Fibroblast of villous mesenchyme (primary cell): Measurements from ENCODE around the gene ASPDH. TPM values are rescaled to one million over a fixed set of nuclear protein-coding genes. Genes with fewer than 3 reads are reported as not detected.

ENCODE experiments used
- DNase-seq: peaks from one replicate; pipeline ENCODE4 v3.0.0-alpha.2; 2010; ENCODE audit warnings: low read depth
- H3K4me3 ChIP-seq: 2 replicates; pipeline ENCODE4 v1.5.1; 2011; ENCODE audit warnings: low read depth, mild to moderate bottlenecking, low read length
- total RNA-seq: library from RNA; depleted of rRNA; stranded (reverse); fragments of >200 nt; gene quantifications from 2 replicates; pipeline ENCODE4 v1.2.3, GENCODE V29; 2012
- TF ChIP-seq, protein P1 (sequence below): IDR thresholded peaks from 2 replicates; pipeline ENCODE4 v1.5.1; 2012; ENCODE audit warnings: low read depth, mild to moderate bottlenecking, low read length; ENCODE audit not compliant: insufficient read depth

Gene ASPDH
- total RNA-seq, 1 donor, result not detected

DNA sequence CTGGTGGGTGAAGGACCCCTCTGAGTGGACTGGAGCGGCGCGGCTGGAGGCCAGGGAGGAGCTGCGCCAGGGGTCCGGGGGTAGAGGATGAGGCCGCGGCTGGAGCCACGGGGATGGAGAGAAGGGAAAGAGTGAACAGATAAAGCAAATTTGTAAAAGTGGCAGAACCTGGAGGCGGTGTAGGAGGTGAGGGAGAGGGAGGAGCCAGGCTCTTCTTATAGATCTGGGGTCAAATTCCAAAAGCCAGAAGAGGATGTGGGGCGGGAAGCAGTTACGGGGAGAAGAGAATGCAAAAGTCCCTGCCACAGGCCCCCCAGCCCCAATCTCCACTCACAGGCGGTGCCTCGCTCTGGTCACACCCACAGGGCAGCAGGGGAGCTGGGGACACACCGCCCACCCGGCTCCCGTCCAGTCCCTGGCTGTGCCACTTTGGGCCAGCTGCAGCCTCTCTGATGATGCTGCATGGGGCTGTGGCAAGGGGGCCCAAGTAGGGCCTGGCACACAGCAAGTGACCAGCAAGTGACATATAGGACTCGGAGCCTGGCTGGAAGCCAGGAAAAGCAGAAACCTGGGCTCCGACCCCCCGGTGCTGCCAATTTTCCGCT is 43.4 kb upstream of the ASPDH start:
- TF ChIP-seq, protein P1, sequence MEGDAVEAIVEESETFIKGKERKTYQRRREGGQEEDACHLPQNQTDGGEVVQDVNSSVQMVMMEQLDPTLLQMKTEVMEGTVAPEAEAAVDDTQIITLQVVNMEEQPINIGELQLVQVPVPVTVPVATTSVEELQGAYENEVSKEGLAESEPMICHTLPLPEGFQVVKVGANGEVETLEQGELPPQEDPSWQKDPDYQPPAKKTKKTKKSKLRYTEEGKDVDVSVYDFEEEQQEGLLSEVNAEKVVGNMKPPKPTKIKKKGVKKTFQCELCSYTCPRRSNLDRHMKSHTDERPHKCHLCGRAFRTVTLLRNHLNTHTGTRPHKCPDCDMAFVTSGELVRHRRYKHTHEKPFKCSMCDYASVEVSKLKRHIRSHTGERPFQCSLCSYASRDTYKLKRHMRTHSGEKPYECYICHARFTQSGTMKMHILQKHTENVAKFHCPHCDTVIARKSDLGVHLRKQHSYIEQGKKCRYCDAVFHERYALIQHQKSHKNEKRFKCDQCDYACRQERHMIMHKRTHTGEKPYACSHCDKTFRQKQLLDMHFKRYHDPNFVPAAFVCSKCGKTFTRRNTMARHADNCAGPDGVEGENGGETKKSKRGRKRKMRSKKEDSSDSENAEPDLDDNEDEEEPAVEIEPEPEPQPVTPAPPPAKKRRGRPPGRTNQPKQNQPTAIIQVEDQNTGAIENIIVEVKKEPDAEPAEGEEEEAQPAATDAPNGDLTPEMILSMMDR, result no peak
- DNase-seq, result no peak
- no peak overlapping the region for H3K4me3 ChIP-seq

DNA sequence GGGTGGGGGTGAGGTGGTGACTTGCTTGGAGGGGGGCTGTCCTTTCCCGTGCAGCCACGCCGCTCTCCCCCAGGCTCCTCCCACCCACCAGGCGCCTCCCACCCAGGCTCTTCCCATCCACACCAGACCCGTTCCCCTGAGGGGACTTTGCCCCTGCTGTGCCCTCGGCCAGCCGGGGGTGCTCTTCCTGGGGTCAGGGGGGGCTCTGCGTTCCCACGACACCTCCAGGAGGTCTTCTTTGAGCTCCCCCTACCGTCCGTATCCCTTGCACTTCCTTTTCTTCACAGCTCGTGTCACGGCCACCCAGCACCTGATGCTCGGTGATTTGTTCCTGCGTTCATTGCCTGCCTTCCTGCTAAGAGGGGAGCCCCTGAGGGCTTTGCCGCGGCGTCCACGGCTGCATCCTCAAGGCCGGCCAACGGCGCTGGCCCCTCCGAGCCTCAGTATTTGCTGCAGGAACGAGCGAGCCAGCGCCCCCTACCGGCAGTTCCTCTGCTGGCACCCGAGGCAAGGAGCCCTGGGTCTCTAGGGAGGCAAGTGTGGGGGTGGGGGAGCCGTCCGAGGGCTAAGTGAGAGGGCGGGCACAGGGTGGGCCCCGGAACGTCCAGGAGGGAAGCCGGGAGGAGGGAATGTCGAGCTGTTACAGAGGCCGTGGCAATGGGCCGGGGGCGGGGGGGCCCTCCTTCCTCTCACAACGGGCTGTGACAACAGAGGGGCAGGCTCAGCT is 42.7 kb upstream of the ASPDH start:
- peak overlapping the region; percentile 57 for H3K4me3 ChIP-seq
- TF ChIP-seq, protein P1, result peak; percentile 80
- peak; percentile 55 for DNase-seq

DNA sequence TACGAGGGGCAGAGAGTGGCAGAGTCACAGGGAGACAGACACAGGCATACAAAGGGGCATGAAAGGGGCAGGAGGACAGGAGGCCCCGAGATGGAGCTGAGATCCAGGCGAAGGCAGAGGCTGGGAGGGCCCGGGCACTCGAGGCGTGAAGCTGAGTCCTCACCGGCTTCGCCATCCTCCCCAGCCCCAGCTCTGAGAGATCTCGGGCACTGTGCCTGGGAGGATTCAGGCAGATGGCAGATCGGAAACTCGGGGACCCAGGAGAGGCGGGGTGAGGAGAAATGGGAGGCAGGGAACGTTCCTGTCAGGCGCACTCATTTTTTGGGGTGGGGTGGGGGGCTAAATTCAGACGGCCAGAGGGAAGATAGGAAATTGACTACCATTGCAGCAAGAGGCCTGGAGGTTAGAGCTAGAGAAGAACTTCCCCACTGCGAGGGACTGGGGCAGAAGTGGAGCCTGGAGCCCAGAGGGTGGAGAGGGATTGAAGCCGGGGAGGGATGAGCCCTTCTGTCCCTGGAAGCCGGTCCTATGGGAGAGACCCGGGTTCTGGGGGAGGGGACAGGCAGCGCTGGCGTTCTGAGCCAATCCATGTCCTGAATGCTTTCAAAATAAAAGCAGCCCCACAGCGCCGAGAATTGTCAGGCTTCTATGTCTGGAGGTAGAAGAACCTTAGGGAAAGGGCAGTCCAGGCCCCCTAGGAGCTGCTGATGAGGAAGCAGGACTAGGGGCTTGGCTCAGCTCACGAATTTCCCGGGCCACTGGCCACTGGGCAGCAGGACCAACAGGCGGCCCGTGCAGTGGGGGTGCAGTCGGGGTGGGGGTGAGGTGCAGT is 42.0 kb upstream of the ASPDH start:
- H3K4me3 ChIP-seq, result peak overlapping the region; percentile 57
- DNase-seq, result peak; percentile 1
- TF ChIP-seq, protein P1, result no peak

DNA sequence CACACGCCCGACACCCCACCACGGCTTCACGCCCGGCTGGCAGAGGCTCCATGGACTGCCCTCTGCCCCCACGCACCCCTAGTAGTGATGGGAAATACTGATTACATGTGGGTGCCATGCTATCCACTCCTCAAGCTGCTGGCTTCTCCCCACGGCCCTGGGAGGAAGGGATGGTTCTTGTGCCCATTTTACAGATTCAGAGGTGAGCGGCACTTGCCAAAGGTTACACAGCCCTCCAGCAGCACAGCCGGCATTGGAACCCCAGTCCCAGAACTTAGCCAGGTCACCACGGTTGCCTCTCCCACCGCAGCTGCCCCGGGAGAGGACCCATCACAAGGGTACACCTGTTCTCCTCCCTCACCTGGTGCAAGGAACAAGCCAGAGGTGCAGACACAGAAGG is 41.3 kb upstream of the ASPDH start:
- TF ChIP-seq, protein P1, result no peak
- DNase-seq, result no peak
- H3K4me3 ChIP-seq, result no peak overlapping the region

DNA sequence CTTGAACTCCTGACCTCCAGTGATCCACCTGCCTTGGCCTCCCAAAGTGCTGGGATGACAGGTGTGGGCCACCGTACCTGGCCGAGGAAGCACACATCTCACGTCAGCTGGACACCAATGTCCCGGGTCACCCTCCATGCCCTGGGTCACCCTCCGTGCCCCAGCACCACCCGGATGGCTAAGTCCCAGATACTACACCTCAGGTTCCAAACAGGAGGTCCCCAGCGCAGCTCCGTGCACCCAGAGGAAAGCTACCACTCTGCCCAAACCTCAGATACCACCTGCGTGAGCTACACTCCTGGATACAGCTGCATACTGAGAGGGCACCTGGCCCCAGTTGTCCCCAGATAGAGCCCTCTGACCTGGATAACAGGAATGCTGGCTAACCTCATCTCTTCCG is 40.5 kb upstream of the ASPDH start:
- no peak for DNase-seq
- H3K4me3 ChIP-seq, result no peak overlapping the region
- TF ChIP-seq, protein P1, result no peak

DNA sequence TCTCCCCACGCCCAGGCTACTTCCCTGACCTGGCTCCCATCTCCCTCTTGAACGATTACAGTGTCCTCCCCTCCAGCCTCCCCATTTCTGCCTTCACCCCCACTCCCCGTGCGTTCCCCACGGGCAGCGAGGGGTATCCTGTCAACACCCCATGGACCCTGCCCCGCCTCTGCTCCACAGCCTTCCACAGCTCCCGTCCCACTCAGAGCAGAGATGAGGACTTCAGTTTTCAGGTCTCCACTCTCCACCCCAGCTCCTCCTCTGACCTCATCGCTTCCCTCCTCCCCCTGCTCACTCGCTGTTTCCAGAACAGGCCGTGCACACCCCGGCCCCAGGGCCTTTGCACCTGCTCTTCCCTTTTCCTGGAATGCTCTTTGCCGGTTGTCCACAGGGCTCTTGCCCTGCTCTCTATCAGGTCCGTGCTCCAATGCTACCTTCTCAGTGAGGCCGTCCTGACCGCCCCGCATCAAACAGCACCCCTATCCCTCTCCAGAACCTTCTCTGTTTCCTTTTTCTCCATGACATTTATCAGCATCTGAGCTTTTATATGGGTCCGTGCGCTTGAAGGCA is 39.5 kb upstream of the ASPDH start:
- no peak for DNase-seq
- H3K4me3 ChIP-seq, result no peak overlapping the region
- TF ChIP-seq, protein P1, result no peak
